Heart left ventricle (tissue), 16 donors: Measurements from ENCODE around the gene CAMP. TPM values are rescaled to one million over a fixed set of nuclear protein-coding genes. Genes with fewer than 3 reads are reported as not detected.

ENCODE experiments used
- ATAC-seq, 4 donors: fragments of 200-7000 bp; cut with Tn5 transposase; one replicate each; pipeline ENCODE4 v1.9.1; 2020 to 2022; ENCODE audit warnings: moderate library complexity in 4 of 4, mild to moderate bottlenecking in 3 of 4, moderate number of reproducible peaks in 1 of 4
- DNase-seq, 5 donors: peaks; one replicate each; pipeline ENCODE4 v3.0.0-alpha.2; 2020
- H3K27ac ChIP-seq, 12 donors: fragments of 200-600 bp; sonication (generic) in 4 of 12; one replicate each; pipeline versions ENCODE4 v1.5.0 to v1.8.0; 2016 to 2022; ENCODE audit warnings: mild to moderate bottlenecking in 2 of 12
- H3K27me3 ChIP-seq, 9 donors: fragments of 200-600 bp; sonication (generic) in 2 of 9; one replicate each; pipeline versions ENCODE4 v1.5.1 to v1.8.0; 2016 to 2022; ENCODE audit warnings: mild to moderate bottlenecking in 3 of 9
- H3K36me3 ChIP-seq, 9 donors: fragments of 200-600 bp; sonication (generic) in 2 of 9; one replicate each; pipeline versions ENCODE4 v1.5.0 to v1.8.0; 2018 to 2022; ENCODE audit warnings: mild to moderate bottlenecking in 2 of 9
- H3K4me1 ChIP-seq, 12 donors: fragments of 200-600 bp; sonication (generic) in 4 of 12; one replicate each; pipeline versions ENCODE4 v1.5.0 to v1.8.0; 2016 to 2022; ENCODE audit warnings: mild to moderate bottlenecking in 3 of 12
- H3K4me3 ChIP-seq, 12 donors: fragments of 200-600 bp; sonication (generic) in 4 of 12; one replicate each; pipeline versions ENCODE4 v1.5.0 to v1.8.0; 2017 to 2022; ENCODE audit warnings: mild to moderate bottlenecking in 9 of 12, moderate library complexity in 4 of 12
- H3K9me3 ChIP-seq, 12 donors: fragments of 200-600 bp; sonication (generic) in 4 of 12; one replicate each; pipeline versions ENCODE4 v1.5.0 to v1.8.0; 2016 to 2022; ENCODE audit warnings: mild to moderate bottlenecking in 1 of 12
- CTCF ChIP-seq, 12 donors: fragments of 200-600 bp; sonication (generic) in 4 of 12; IDR thresholded peaks; one replicate each; pipeline versions ENCODE4 v1.5.0 to v1.8.0; 2018 to 2022; ENCODE audit warnings: antibody characterized with exemption in 12 of 12, mild to moderate bottlenecking in 5 of 12
- POLR2A ChIP-seq, 2 donors: fragments of 450-650 bp; IDR thresholded peaks; one replicate each; pipeline ENCODE4 v1.6.1; 2017; ENCODE audit warnings: antibody characterized with exemption in 2 of 2, mild to moderate bottlenecking in 2 of 2, moderate library complexity in 2 of 2
- WGBS, 4 donors: extraction: QIAGEN DNeasy Blood & Tissue Kit in 2 of 4; methylation state at CpG; one replicate each; pipeline versions ENCODE4 v1.1.5 to v1.1.7; 2013 to 2018; 5-methylcytosine and 5-hydroxymethylcytosine counted together
- intact Hi-C, 10 donors: fragments of 100-400 bp; cut with DNase I; formaldehyde crosslinking; loops; one replicate each; pipeline versions ENCODE4 v1.11.1 to v1.14.2; 2022
- polyA plus RNA-seq, 2 donors: library from polyadenylated mRNA; stranded (reverse); fragments of 200-250 nt; gene quantifications; one replicate each; pipeline ENCODE4 v1.2.3, GENCODE V29; 2013
- total RNA-seq, 9 donors: library from RNA; depleted of rRNA in 2 of 9; stranded (reverse); fragments of >200 nt in 2 of 9; fragmentation: NEBNext Ultra II Directional in 3 of 9; extraction: Animal tissue kit (Norgen Biotek cat#: 25700) in 3 of 9; gene quantifications; one replicate each; pipeline versions ENCODE4 v1.1.0 to v1.2.4, GENCODE V29; 2016 to 2023
- donor health status: ischemic (EF 13 %, LVEDD 7.1; RV severe dilation, severe dysfunction).
- donor health status: healthy with polysubstance abuse.
- donor health status: DM: no; HTN: yes; CAD: no.
- donor health status: DM: no; HTN: no; CAD: no.
- donor health status: ischemic (EF 25% LVEDD 6.9; RV normal size, moderate dysfunction).
- donor health status: ischemic (EF 25% LVEDD 5.7; RV mildly dilated, moderate dysfunction).
- donor health status: healthy.
- donor health status: DM: yes; HTN: yes; CAD: no.
- donor health status: ischemic (EF 35%, LVEDD 5.7; RV mildly dilated, moderate dysfunction).
- donor health status: nonischemic (EF 11% LVEDD 7.7; RV severe dilation, severe dysfunction).
- donor health status: DM: yes; HTN: yes; CAD: no.
- donor health status: PGD.
- donor health status: ischemic (EF 29% LVEDD 5.4; RV normal size, mild dysfunction).
- donor health status: nonischemic (EF 23%, LVEDD 6.1; RV moderate dilation, normal function).

The CAMP gene
- total and polyA plus RNA-seq, 11 donors: 0.48 to 3.0 (median 1.00) TPM; not detected in 7

- WGBS, 4 donors: 0 to 1% (median 1%) methylated on average over 45 to 87 of the region's 87 CpGs
- Histone ChIP-seq H3K9me3 (no peaks in the 10 kb centered on the region), H3K36me3 (peaks cover 0 to 1% (median 0%) of the 10 kb centered on the region in 9 donors), H3K4me1 (peaks cover 0 to 15% (median 9%) of the 10 kb centered on the region in 12 donors), H3K4me3 (peak overlapping the region; percentile 54 to 86 (median 72)), H3K27ac (peak overlapping the region in 4 of 12 donors; percentile 32 to 71 (median 43)), H3K27me3 (no peaks in the 10 kb centered on the region)
- ATAC-seq (peak; percentile 34 to 71 (median 48)), DNase-seq (peak; percentile 32 to 81 (median 69))
- intact Hi-C loops: no loop called here
- TF ChIP-seq POLR2A (IDR thresholded peaks at IDR 0.05) (no peak), CTCF (IDR thresholded peaks at IDR 0.05) (no peak)
These were observed 35.6 kb upstream of the CAMP start for GRCh38 chr3:48187579-48188265.

GRCh38 chr3:48188266-48189201 lies 34.8 kb upstream of the CAMP start, which contains the start of gene CDC25A:
Gene CDC25A (minus strand): TSS chr3:48188417. CDS start chr3:48187947, 470 bp downstream.
- DNase-seq (peak; percentile 95 to 98 (median 96)), ATAC-seq (peak; percentile 98 to 99 (median 99))
- intact Hi-C loops: no loop called here
- TF ChIP-seq CTCF (IDR thresholded peaks at IDR 0.05) (peak in 1 of 12 donors; percentile 6), POLR2A (IDR thresholded peaks at IDR 0.05) (peak in 1 of 2 donors; percentile 15)
- no peaks in the 10 kb centered on the region for H3K36me3 ChIP-seq
- 8 to 13% (median 8%) methylated on average over 30 to 44 of the region's 44 CpGs for WGBS, 4 donors
- H3K4me1 ChIP-seq: peaks cover 0 to 15% (median 9%) of the 10 kb centered on the region in 12 donors
- peak within 1 kb of the TSS; percentile 54 to 86 (median 72) for H3K4me3 ChIP-seq
- no peaks in the 10 kb centered on the region for H3K27me3 ChIP-seq
- no peaks in the 10 kb centered on the region for H3K9me3 ChIP-seq
- peak within 1 kb of the TSS in 10 of 12 donors; percentile 17 to 71 (median 43) for H3K27ac ChIP-seq

- no peaks in the 10 kb centered on the region for H3K9me3 ChIP-seq
- H3K27me3 ChIP-seq: no peaks in the 10 kb centered on the region
- no peak for ATAC-seq
- WGBS, 4 donors: 94 to 97% (median 94%) methylated on average over 5 to 6 of the region's 6 CpGs
- H3K36me3 ChIP-seq: no peaks in the 10 kb centered on the region
- DNase-seq: no peak
- H3K4me1 ChIP-seq: peaks cover 0 to 15% (median 9%) of the 10 kb centered on the region in 12 donors
- no peak overlapping the region for H3K4me3 ChIP-seq
- peak overlapping the region in 1 of 12 donors; percentile 36 for H3K27ac ChIP-seq
- TF ChIP-seq CTCF (IDR thresholded peaks at IDR 0.05) (no peak), POLR2A (IDR thresholded peaks at IDR 0.05) (no peak)
- intact Hi-C loops: no loop called here
These were observed 34.0 kb upstream of the CAMP start for GRCh38 chr3:48189321-48189720.
